GM23248 (cell line): ENCODE data around the gene HRH1. TPM values are rescaled to one million over a fixed set of nuclear protein-coding genes. Genes with fewer than 3 reads are reported as not detected.

ENCODE experiments used
- DNase-seq: peaks from one replicate; pipeline ENCODE4 v3.0.0-alpha.2; 2015
- H2AFZ ChIP-seq: fragments of 200-600 bp; sonication (generic); 2 replicates; pipeline ENCODE4 v1.6.1; 2016; ENCODE audit warnings: antibody characterized with exemption
- H3F3A ChIP-seq: fragments of 200-600 bp; sonication (generic); 2 replicates; pipeline ENCODE4 v1.6.1; 2016; ENCODE audit warnings: mild to moderate bottlenecking, antibody characterized with exemption, mixed run types; ENCODE audit not compliant: insufficient read depth
- H3K27ac ChIP-seq: fragments of 200-600 bp; sonication (generic); 2 replicates; pipeline ENCODE4 v1.5.1; 2016; ENCODE audit warnings: mild to moderate bottlenecking
- H3K27me3 ChIP-seq: fragments of 200-600 bp; sonication (generic); replicated peaks from 2 replicates; pipeline ENCODE4 v1.6.1; 2016; ENCODE audit warnings: mild to moderate bottlenecking; ENCODE audit not compliant: insufficient read depth
- H3K36me3 ChIP-seq: fragments of 200-600 bp; sonication (generic); 2 replicates; pipeline ENCODE4 v1.6.1; 2016; ENCODE audit warnings: low read depth, mild to moderate bottlenecking
- H3K4me1 ChIP-seq: fragments of 200-600 bp; sonication (generic); 2 replicates; pipeline ENCODE4 v1.6.1; 2016; ENCODE audit warnings: mild to moderate bottlenecking; ENCODE audit not compliant: insufficient read depth
- H3K4me2 ChIP-seq: fragments of 200-600 bp; sonication (generic); one replicate; pipeline ENCODE4 v1.6.1; 2016; ENCODE audit warnings: mild to moderate bottlenecking; ENCODE audit not compliant: unreplicated experiment
- H3K4me3 ChIP-seq: fragments of 200-600 bp; sonication (generic); 2 replicates; pipeline ENCODE4 v1.5.1; 2016; ENCODE audit warnings: mild to moderate bottlenecking
- H3K79me2 ChIP-seq: fragments of 200-600 bp; sonication (generic); 2 replicates; pipeline ENCODE4 v1.6.1; 2016; ENCODE audit warnings: mild to moderate bottlenecking; ENCODE audit not compliant: insufficient read depth
- H3K9ac ChIP-seq: fragments of 200-600 bp; sonication (generic); 2 replicates; pipeline ENCODE4 v1.6.1; 2016; ENCODE audit warnings: mild to moderate bottlenecking
- H3K9me2 ChIP-seq: fragments of 200-600 bp; sonication (generic); 2 replicates; pipeline ENCODE4 v1.6.1; 2016; ENCODE audit warnings: mixed run types, mild to moderate bottlenecking, moderate library complexity; ENCODE audit not compliant: insufficient read depth
- H3K9me3 ChIP-seq: fragments of 200-600 bp; sonication (generic); one replicate; pipeline ENCODE4 v1.6.1; 2017; ENCODE audit warnings: low read depth
- H4K20me1 ChIP-seq: fragments of 200-600 bp; sonication (generic); 2 replicates; pipeline ENCODE4 v1.6.0; 2016; ENCODE audit not compliant: insufficient read depth
- EZH2 ChIP-seq: fragments of 200-600 bp; sonication (generic); IDR thresholded peaks from 2 replicates; pipeline ENCODE4 v1.6.1; 2018; ENCODE audit warnings: antibody characterized with exemption, mild to moderate bottlenecking; ENCODE audit not compliant: insufficient read depth, poor library complexity, severe bottlenecking
- EZH2phosphoT487 ChIP-seq: fragments of 200-600 bp; sonication (generic); IDR thresholded peaks from 2 replicates; pipeline ENCODE4 v1.6.1; 2018; ENCODE audit warnings: antibody characterized with exemption, moderate library complexity, mild to moderate bottlenecking, low read depth; ENCODE audit not compliant: insufficient read depth
- WGBS, 2 experiments: methylation state at CpG; one replicate each; pipeline ENCODE4 v1.1.6; 2015 to 2017; ENCODE audit warnings: low lambda C conversion rate in 2 of 2, low coverage in 1 of 2; ENCODE audit errors: missing lambda C conversion rate in 2 of 2; 5-methylcytosine and 5-hydroxymethylcytosine counted together
- in situ Hi-C: fragments of 300-500 bp; cut with MboI; formaldehyde crosslinking; loops from 2 replicates; pipeline ENCODE4 v1.15.0; 2020
- polyA plus RNA-seq: library from polyadenylated mRNA; unstranded; fragments of >200 nt; fragmentation: Nextera tagmentation; extraction: Ambion mirVana; gene quantifications from 2 replicates; pipeline ENCODE4 v1.2.1, GENCODE V29; 2016
- total RNA-seq: library from RNA; depleted of rRNA; stranded (reverse); fragments of >200 nt; shearing (Covaris generic); gene quantifications from 2 replicates; pipeline ENCODE4 v1.2.3, GENCODE V29; 2014

Gene HRH1
- total and polyA plus RNA-seq, 2 experiments from 2014 or later: 7.1 to 9.0 TPM

DNA sequence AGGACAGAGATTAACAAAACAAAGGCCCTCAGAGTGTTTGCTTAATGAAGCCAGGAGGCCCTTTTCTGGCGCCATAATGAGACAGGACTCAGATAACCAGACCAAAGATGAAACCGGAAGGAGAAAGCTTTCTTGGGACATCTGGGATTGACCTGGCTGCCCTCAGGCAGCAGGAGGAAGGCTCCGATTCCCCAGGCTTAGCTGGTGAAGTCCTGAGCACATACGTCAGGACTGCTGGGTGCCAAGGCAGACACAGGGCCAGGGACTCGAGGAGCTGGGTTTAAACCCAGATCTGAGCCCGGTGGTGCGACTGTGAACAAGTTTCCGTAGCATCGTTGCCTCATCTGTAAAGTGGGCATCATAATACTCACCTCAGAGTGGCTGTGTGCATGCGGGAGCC is 36.7 kb upstream of the HRH1 start:
- no peak for DNase-seq
- no peaks in the 10 kb centered on the region for H4K20me1 ChIP-seq
- H3K9me2 ChIP-seq: no peaks in the 10 kb centered on the region
- peak overlapping the region; percentile 64; the same call in 1 of the 2 replicates for H3K9ac ChIP-seq
- H3F3A ChIP-seq: peaks cover 9% of the 10 kb centered on the region
- H3K79me2 ChIP-seq: no peaks in the 10 kb centered on the region
- H3K36me3 ChIP-seq: no peaks in the 10 kb centered on the region
- 79 to 83% methylated on average over 10 of the region's 10 CpGs for WGBS, 2 experiments
- peaks cover 22% of the 10 kb centered on the region for H3K4me1 ChIP-seq
- H3K9me3 ChIP-seq: no peaks in the 10 kb centered on the region
- H3K27me3 ChIP-seq: no peaks in the 10 kb centered on the region
- H3K4me3 ChIP-seq: no peak overlapping the region
- no peak overlapping the region for H3K4me2 ChIP-seq
- H2AFZ ChIP-seq: no peak overlapping the region
- TF ChIP-seq EZH2phosphoT487: no peak
- no peak for TF ChIP-seq EZH2
- in situ Hi-C loops: no loop called here
- H3K27ac ChIP-seq: peak overlapping the region; percentile 85

DNA sequence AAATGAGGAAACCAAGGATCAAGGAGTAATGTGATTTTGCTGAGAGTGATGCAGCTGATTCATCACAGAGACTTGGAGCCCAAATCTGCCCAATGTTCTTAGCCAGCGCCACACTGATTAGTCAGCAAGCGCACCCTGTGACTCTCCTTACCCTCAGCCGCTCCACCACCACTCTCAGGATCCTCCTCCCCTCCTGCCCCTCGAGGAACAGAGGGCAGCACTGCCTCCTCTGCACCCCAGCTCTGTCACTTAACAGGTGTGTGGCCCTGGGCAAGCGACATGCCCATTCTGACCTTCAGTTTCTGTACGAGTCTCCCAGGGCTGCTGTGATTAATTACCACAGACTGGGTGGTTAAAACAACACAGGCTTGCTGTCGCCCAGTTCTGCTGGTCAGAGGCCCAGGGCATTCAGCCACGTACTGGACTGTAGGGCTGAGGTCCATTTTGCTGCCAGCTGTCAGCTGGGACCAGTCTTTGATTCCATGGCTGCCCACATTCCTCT is 36.1 kb upstream of the HRH1 start:
- no peaks in the 10 kb centered on the region for H3K79me2 ChIP-seq

DNA sequence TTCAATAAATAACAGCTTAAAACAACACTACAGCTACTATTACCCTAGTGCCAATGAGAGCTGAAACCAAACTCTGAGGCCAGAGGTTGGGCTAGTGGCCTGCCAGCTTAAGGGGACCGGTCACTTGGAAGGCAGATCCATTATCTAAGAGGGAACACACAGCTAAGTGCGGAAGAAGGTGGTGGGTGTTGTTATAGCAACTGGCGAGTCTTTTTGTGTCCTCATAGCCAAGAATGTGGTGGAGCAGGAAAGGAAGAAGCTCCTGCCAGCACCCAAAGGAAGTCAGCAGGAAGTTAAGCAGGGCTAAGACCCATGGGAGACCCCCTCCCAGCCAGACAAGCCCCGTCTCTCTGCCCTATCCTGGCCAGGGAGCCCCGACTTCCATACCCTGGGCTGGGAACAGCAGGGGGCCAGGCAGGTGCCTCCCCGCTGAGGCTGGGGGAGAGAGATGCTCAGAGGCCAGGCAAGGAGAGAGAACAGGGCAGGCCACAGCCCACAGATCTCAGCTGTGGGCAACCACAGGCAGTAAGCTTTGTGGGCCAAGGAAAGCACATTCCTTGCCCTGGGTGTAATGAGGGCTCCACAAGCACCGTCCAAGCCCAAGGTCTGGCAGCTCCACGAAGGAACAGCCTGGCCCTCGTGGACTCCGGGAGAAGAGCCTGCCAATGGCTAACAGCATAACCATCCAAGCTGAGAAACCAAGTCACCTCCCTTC is 34.0 kb upstream of the HRH1 start:
- Histone ChIP-seq H2AFZ (no peak overlapping the region), H3K27me3 (no peaks in the 10 kb centered on the region), H3K4me3 (no peak overlapping the region), H4K20me1 (no peaks in the 10 kb centered on the region), H3F3A (peaks cover 9% of the 10 kb centered on the region), H3K9me3 (no peaks in the 10 kb centered on the region), H3K9ac (no peak overlapping the region), H3K79me2 (no peaks in the 10 kb centered on the region), H3K4me1 (peaks cover 22% of the 10 kb centered on the region), H3K36me3 (no peaks in the 10 kb centered on the region), H3K9me2 (no peaks in the 10 kb centered on the region), H3K27ac (no peak overlapping the region), H3K4me2 (no peak overlapping the region)
- no peak for DNase-seq
- TF ChIP-seq EZH2: no peak
- no peak for TF ChIP-seq EZH2phosphoT487
- in situ Hi-C loops: no loop called here
- WGBS, 2 experiments: 75 to 78% methylated on average over 8 to 10 of the region's 10 CpGs

More for the DNA sequence above, 36.1 kb upstream of the HRH1 start:
- Histone ChIP-seq H3K27me3 (no peaks in the 10 kb centered on the region), H3F3A (peaks cover 9% of the 10 kb centered on the region), H3K4me1 (peaks cover 22% of the 10 kb centered on the region), H2AFZ (peak overlapping the region; percentile 54), H4K20me1 (no peaks in the 10 kb centered on the region), H3K4me3 (no peak overlapping the region), H3K36me3 (no peaks in the 10 kb centered on the region), H3K9me3 (no peaks in the 10 kb centered on the region), H3K9me2 (no peaks in the 10 kb centered on the region), H3K4me2 (peak overlapping the region; percentile 36), H3K27ac (peak overlapping the region; percentile 85), H3K9ac (peak overlapping the region; percentile 64)
- 27 to 32% methylated on average over 8 of the region's 8 CpGs for WGBS, 2 experiments
- in situ Hi-C loops: no loop called here
- peak; percentile 92 for DNase-seq
- TF ChIP-seq EZH2phosphoT487 (no peak), EZH2 (no peak)

- H3K4me3 ChIP-seq: no peak overlapping the region
- H3K27ac ChIP-seq: no peak overlapping the region
- no peaks in the 10 kb centered on the region for H4K20me1 ChIP-seq
- no peak overlapping the region for H3K4me2 ChIP-seq
- H3K36me3 ChIP-seq: no peaks in the 10 kb centered on the region
- in situ Hi-C loops: no loop called here
- no peaks in the 10 kb centered on the region for H3K9me3 ChIP-seq
- H3K9me2 ChIP-seq: no peaks in the 10 kb centered on the region
- WGBS, 2 experiments: 89 to 92% methylated on average over 10 of the region's 10 CpGs
- H3F3A ChIP-seq: no peaks in the 10 kb centered on the region
- H3K79me2 ChIP-seq: no peaks in the 10 kb centered on the region
- TF ChIP-seq EZH2phosphoT487 (no peak), EZH2 (no peak)
- no peak overlapping the region for H3K9ac ChIP-seq
- no peak for DNase-seq
- H2AFZ ChIP-seq: no peak overlapping the region
- H3K27me3 ChIP-seq: no peaks in the 10 kb centered on the region
- no peaks in the 10 kb centered on the region for H3K4me1 ChIP-seq
These were observed 27.6 kb upstream of the HRH1 start for GRCh38 chr3:11126653-11127052.
